Mucosa of descending colon (tissue), 3 donors: Measurements from ENCODE around the gene ACIN1. TPM values are rescaled to one million over a fixed set of nuclear protein-coding genes. Genes with fewer than 3 reads are reported as not detected.
"Not testable (repeated sequence)": the region's sequence is repeated elsewhere in the genome, so short reads cannot be mapped to it uniquely, and the experiment has no call there.

ENCODE experiments used
- ATAC-seq: fragments of 200-7000 bp; cut with Tn5 transposase; one replicate; pipeline ENCODE4 v1.9.1; 2020; ENCODE audit warnings: mild to moderate bottlenecking, moderate library complexity
- DNase-seq, 3 donors: peaks; one replicate each; pipeline ENCODE4 v3.0.0-alpha.2; 2020
- H3K36me3 ChIP-seq: fragments of 200-600 bp; one replicate; pipeline ENCODE4 v1.8.0; 2021; ENCODE audit warnings: low read depth, mild to moderate bottlenecking
- H3K4me1 ChIP-seq: fragments of 200-600 bp; one replicate; pipeline ENCODE4 v1.8.0; 2021; ENCODE audit warnings: low read depth, mild to moderate bottlenecking
- H3K4me3 ChIP-seq: fragments of 200-600 bp; one replicate; pipeline ENCODE4 v1.8.0; 2021; ENCODE audit warnings: mild to moderate bottlenecking
- H3K9me3 ChIP-seq: fragments of 200-600 bp; one replicate; pipeline ENCODE4 v1.8.0; 2021; ENCODE audit warnings: mild to moderate bottlenecking
- CTCF ChIP-seq: fragments of 200-600 bp; IDR thresholded peaks from one replicate; pipeline ENCODE4 v1.8.0; 2022; ENCODE audit warnings: antibody characterized with exemption, mild to moderate bottlenecking
- intact Hi-C, 2 donors: fragments of 100-400 bp; cut with DNase I in 1 of 2; cut with micrococcal nuclease in 1 of 2; formaldehyde crosslinking; loops; one replicate each; pipeline versions ENCODE4 v1.11.0 to v1.11.1; 2022; cut with DNase I, micrococcal nuclease
- total RNA-seq, 3 donors: library from RNA; stranded (reverse); fragmentation: NEBNext Ultra II Directional in 2 of 3; extraction: Animal tissue kit (Norgen Biotek cat#: 25700) in 2 of 3; gene quantifications; one replicate each; pipeline versions ENCODE4 v1.2.1 to v1.2.4, GENCODE V29; 2021 to 2023
- donor health status: DM: no; HTN: no; CAD: no; lungs with moderate emphysema.
- donor health status: DM: no; HTN: no; CAD: no.
- donor health status: DM: no; HTN: yes; CAD: no.

Gene ACIN1
- total RNA-seq, 3 donors from 2014 or later = 143 to 172 (median 170) TPM

- TF ChIP-seq CTCF = no peak
- no peak for ATAC-seq
- intact Hi-C loops = no loop called here
- no peak for DNase-seq
- no peaks in the 10 kb centered on the region for H3K9me3 ChIP-seq
- H3K4me1 ChIP-seq = no peaks in the 10 kb centered on the region
- H3K36me3 ChIP-seq = no peaks in the 10 kb centered on the region
- no peak overlapping the region for H3K4me3 ChIP-seq
Observed at GRCh38 chr14:23020143-23021128, 74.5 kb downstream of the ACIN1 start.

GRCh38 chr14:23018107-23018506 is 76.8 kb downstream of the ACIN1 start:
- no peaks in the 10 kb centered on the region for H3K4me1 ChIP-seq
- no peaks in the 10 kb centered on the region for H3K9me3 ChIP-seq
- ATAC-seq (no peak), DNase-seq (no peak)
- intact Hi-C loops = no loop called here
- no peak for TF ChIP-seq CTCF
- no peaks in the 10 kb centered on the region for H3K36me3 ChIP-seq
- no peak overlapping the region for H3K4me3 ChIP-seq

- Histone ChIP-seq H3K9me3 (no peaks in the 10 kb centered on the region), H3K36me3 (no peaks in the 10 kb centered on the region), H3K4me3 (no peak overlapping the region), H3K4me1 (no peaks in the 10 kb centered on the region)
- no peak for TF ChIP-seq CTCF
- intact Hi-C loops = no loop called here
- ATAC-seq (no peak), DNase-seq (no peak)
Observed at GRCh38 chr14:23017091-23017490, 77.8 kb downstream of the ACIN1 start.

GRCh38 chr14:23015618-23016017 is 79.3 kb downstream of the ACIN1 start:
- H3K4me1 ChIP-seq = no peaks in the 10 kb centered on the region
- intact Hi-C loops = no loop called here
- no peak overlapping the region for H3K4me3 ChIP-seq
- ATAC-seq = no peak
- no peaks in the 10 kb centered on the region for H3K9me3 ChIP-seq
- no peaks in the 10 kb centered on the region for H3K36me3 ChIP-seq
- TF ChIP-seq CTCF = no peak
- DNase-seq = no peak

GRCh38 chr14:23013749-23014054 is 81.2 kb downstream of the ACIN1 start:
- H3K4me3 ChIP-seq, H3K4me1 ChIP-seq, ATAC-seq, H3K36me3 ChIP-seq, DNase-seq, intact Hi-C loops, H3K9me3 ChIP-seq: not testable (repeated sequence)

GRCh38 chr14:23013054-23013748 is 81.7 kb downstream of the ACIN1 start:
- no peak for DNase-seq
- intact Hi-C loops = no loop called here
- no peaks in the 10 kb centered on the region for H3K4me1 ChIP-seq
- no peak overlapping the region for H3K4me3 ChIP-seq
- no peak for TF ChIP-seq CTCF
- H3K9me3 ChIP-seq = no peaks in the 10 kb centered on the region
- no peaks in the 10 kb centered on the region for H3K36me3 ChIP-seq
- no peak for ATAC-seq
